ENCODE measurements around the gene CCNG1.
"Not testable (repeated sequence)": the region's sequence is repeated elsewhere in the genome, so short reads cannot be mapped to it uniquely, and the experiment has no call there.

CCNG1 gene

GRCh38 chr5:163437309-163438182, at the start of gene CCNG1:
CCNG1 (plus strand) TSS chr5:163437595; CDS start chr5:163439257, 1,662 bp downstream.
- DNase-seq, result peak; percentile 97

- DNase-seq, result no peak
Observed at GRCh38 chr5:163395792-163396191, 41.6 kb upstream of the CCNG1 start.

- not testable (repeated sequence) for DNase-seq
Observed at GRCh38 chr5:163396818-163397340, 40.5 kb upstream of the CCNG1 start.

- no peak for DNase-seq
Observed at GRCh38 chr5:163397354-163397753, 40.0 kb upstream of the CCNG1 start.

- DNase-seq, result no peak
Observed at GRCh38 chr5:163399923-163400322, 37.5 kb upstream of the CCNG1 start.

GRCh38 chr5:163401271-163401670, 36.1 kb upstream of the CCNG1 start:
- DNase-seq, result no peak

GRCh38 chr5:163402007-163402406, 35.4 kb upstream of the CCNG1 start:
- DNase-seq, result no peak

GRCh38 chr5:163404364-163405173, 32.8 kb upstream of the CCNG1 start:
- no peak for DNase-seq

GRCh38 chr5:163407034-163407655, 30.2 kb upstream of the CCNG1 start:
- DNase-seq, result peak; percentile 36

GRCh38 chr5:163408311-163408923, 29.0 kb upstream of the CCNG1 start:
- peak; percentile 62 for DNase-seq

GRCh38 chr5:163409384-163409783, 28.0 kb upstream of the CCNG1 start:
- no peak for DNase-seq

GRCh38 chr5:163410505-163410904, 26.9 kb upstream of the CCNG1 start:
- no peak for DNase-seq

- not testable (repeated sequence) for DNase-seq
Observed at GRCh38 chr5:163415673-163416072, 21.7 kb upstream of the CCNG1 start.

GRCh38 chr5:163424836-163425235, 12.6 kb upstream of the CCNG1 start:
- no peak for DNase-seq

- not testable (repeated sequence) for DNase-seq
Observed at GRCh38 chr5:163426128-163426527, 11.3 kb upstream of the CCNG1 start.

GRCh38 chr5:163432544-163432943, 4.9 kb upstream of the CCNG1 start:
- DNase-seq, result no peak

GRCh38 chr5:163433271-163433670, 4.1 kb upstream of the CCNG1 start:
- DNase-seq, result no peak

GRCh38 chr5:163434401-163434866, 3.0 kb upstream of the CCNG1 start:
- no peak for DNase-seq

- DNase-seq, result no peak
Observed at GRCh38 chr5:163436515-163436914, 880 bp upstream of the CCNG1 start.

- no peak for DNase-seq
Observed at GRCh38 chr5:163437011-163437308, 435 bp upstream of the CCNG1 start.

GRCh38 chr5:163439092-163439425, 1.7 kb downstream of the CCNG1 start:
- peak; percentile 68 for DNase-seq

- DNase-seq, result no peak
Observed at GRCh38 chr5:163440954-163441353, 3.6 kb downstream of the CCNG1 start.

- no peak for DNase-seq
Observed at GRCh38 chr5:163444526-163444925, 7.1 kb downstream of the CCNG1 start.
